HCT116 (cell line): Measurements from ENCODE around the gene SCTR. TPM values are rescaled to one million over a fixed set of nuclear protein-coding genes. Genes with fewer than 3 reads are reported as not detected.
A peak's percentile ranks its signal among the peaks of the same experiment; 100 is the strongest.

ENCODE experiments used
- ATAC-seq: fragments of 200-7000 bp; cut with Tn5 transposase; 2 replicates; pipeline ENCODE4 v1.9.1; 2020; ENCODE audit warnings: mild to moderate bottlenecking, moderate library complexity
- BruUV-seq: library from RNA; stranded (reverse); fragments of 400-500 nt; replicated peaks from 2 replicates; lab custom pipeline; 2021; lab: Mats Ljungman, UMichigan
- CTCF ChIA-PET: fragments of 300-600 bp; sonication (Branson Sonifier 250); formaldehyde crosslinking; loops from one replicate; lab custom pipeline; 2021; ENCODE audit warnings: antibody characterized with exemption; lab: Charles Lee
- POLR2A ChIA-PET: fragments of 300-600, 350-600 bp; sonication (Branson Sonifier 250); formaldehyde crosslinking; loops from one replicate; lab custom pipeline; 2021; ENCODE audit warnings: antibody characterized with exemption; lab: Charles Lee
- RAD21 ChIA-PET, 2 experiments: fragments of 300-600 bp; sonication (Branson Sonifier 250); formaldehyde crosslinking; loops; one replicate each; lab custom pipeline; 2023; ENCODE audit warnings: low total read pairs in 2 of 2; ENCODE audit not compliant: uncharacterized antibody in 2 of 2, unreplicated experiment in 2 of 2, low non-redundant PET in 1 of 2; lab: Charles Lee
- DNase-seq: peaks from one replicate; pipeline ENCODE4 v3.0.0-alpha.2; 2010; ENCODE audit warnings: low read depth, low spot score
- H2AFZ ChIP-seq: fragments of 200-600 bp; shearing (Covaris generic), sonication (generic); 2 replicates; pipeline ENCODE4 v1.6.1; 2017; ENCODE audit warnings: low read depth, mixed run types, mixed read lengths, antibody characterized with exemption, low read length; ENCODE audit not compliant: poor library complexity, severe bottlenecking
- H3K27ac ChIP-seq: 2 replicates; pipeline ENCODE4 v1.5.1; 2012; ENCODE audit warnings: low read depth, low read length
- H3K27me3 ChIP-seq: fragments of 200-600 bp; sonication (generic); 2 replicates; pipeline ENCODE4 v1.6.1; 2016; ENCODE audit warnings: mixed run types, low read length, mixed read lengths; ENCODE audit not compliant: insufficient read depth
- H3K36me3 ChIP-seq, 2 experiments: fragments of 200-500 bp in 1 of 2; fragments of 200-600 bp in 1 of 2; sonication (Bioruptor generic) in 1 of 2; sonication (generic) in 1 of 2; 2 replicates each; pipeline versions ENCODE4 v1.5.1 to v1.6.1; 2014 to 2016; ENCODE audit warnings: low read length in 2 of 2, inconsistent platforms in 1 of 2, mixed read lengths in 1 of 2, mixed run types in 1 of 2; ENCODE audit not compliant: insufficient read depth in 2 of 2, control insufficient read depth in 1 of 2
- H3K4me1 ChIP-seq, 2 experiments: fragments of 200-600 bp in 1 of 2; sonication (generic) in 1 of 2; 2 replicates each; pipeline versions ENCODE4 v1.5.1 to v1.6.1; 2012 to 2017; ENCODE audit warnings: low read length in 2 of 2, inconsistent platforms in 1 of 2, mild to moderate bottlenecking in 1 of 2, mixed read lengths in 1 of 2, mixed run types in 1 of 2, moderate library complexity in 1 of 2; ENCODE audit not compliant: insufficient read depth in 2 of 2, control insufficient read depth in 1 of 2
- H3K4me2 ChIP-seq: fragments of 200-600 bp; sonication (generic); 2 replicates; pipeline ENCODE4 v1.6.1; 2017; ENCODE audit warnings: mixed run types, low read length, mixed read lengths
- H3K4me3 ChIP-seq, 2 experiments: fragments of 200-600 bp in 1 of 2; sonication (generic) in 1 of 2; replicated peaks in 1 of 2; 2 replicates each; pipeline ENCODE4 v1.5.1; 2011 to 2016; ENCODE audit warnings: low read length in 2 of 2, control low read depth in 1 of 2, low read depth in 1 of 2, mild to moderate bottlenecking in 1 of 2, mixed read lengths in 1 of 2, mixed run types in 1 of 2
- H3K79me2 ChIP-seq: fragments of 200-600 bp; sonication (generic); 2 replicates; pipeline ENCODE4 v1.6.1; 2017; ENCODE audit warnings: mild to moderate bottlenecking, mixed run types, low read length, moderate library complexity, mixed read lengths; ENCODE audit not compliant: insufficient read depth
- H3K9ac ChIP-seq: fragments of 200-600 bp; sonication (generic); 2 replicates; pipeline ENCODE4 v1.6.1; 2016; ENCODE audit warnings: low read length, mixed read lengths
- H3K9me2 ChIP-seq: fragments of 200-600 bp; sonication (generic), shearing (Covaris generic); 2 replicates; pipeline ENCODE4 v1.6.1; 2017; ENCODE audit warnings: mixed run types, mild to moderate bottlenecking, moderate library complexity; ENCODE audit not compliant: insufficient read depth
- H3K9me3 ChIP-seq, 2 experiments: fragments of 200-500 bp in 1 of 2; fragments of 200-600 bp in 1 of 2; sonication (Bioruptor generic) in 1 of 2; sonication (generic) in 1 of 2; 2 replicates each; pipeline ENCODE4 v1.6.1; 2014 to 2017; ENCODE audit warnings: low read length in 2 of 2, mixed read lengths in 2 of 2, inconsistent platforms in 1 of 2, low read depth in 1 of 2, mild to moderate bottlenecking in 1 of 2, mixed run types in 1 of 2, moderate library complexity in 1 of 2; ENCODE audit not compliant: control insufficient read depth in 1 of 2, insufficient read depth in 1 of 2
- H4K20me1 ChIP-seq: fragments of 200-600 bp; sonication (generic), shearing (Covaris generic); 2 replicates; pipeline ENCODE4 v1.6.1; 2017; ENCODE audit warnings: mixed run types, mild to moderate bottlenecking, moderate library complexity; ENCODE audit not compliant: insufficient read depth
- CBX3 ChIP-seq: IDR thresholded peaks from 2 replicates; pipeline ENCODE4 v1.6.1; 2012; ENCODE audit warnings: low read depth
- CTCF ChIP-seq, 3 experiments: fragments of 200-600 bp in 1 of 3; sonication (generic) in 1 of 3; IDR thresholded peaks in 2 of 3; conservative IDR thresholded peaks in 1 of 3; 2 replicates each; pipeline ENCODE4 v1.5.1; 2012 to 2017; ENCODE audit warnings: low read depth in 2 of 3, low read length in 2 of 3, antibody characterized with exemption in 1 of 3, borderline replicate concordance in 1 of 3, control low read depth in 1 of 3, mild to moderate bottlenecking in 1 of 3, mixed read lengths in 1 of 3, mixed run types in 1 of 3, moderate library complexity in 1 of 3; ENCODE audit not compliant: insufficient read depth in 1 of 3
- ELF1 ChIP-seq: IDR thresholded peaks from 2 replicates; pipeline ENCODE4 v1.6.1; 2012; ENCODE audit warnings: low read depth, borderline replicate concordance
- EZH2phosphoT487 ChIP-seq: fragments of 200-600 bp; IDR thresholded peaks from 2 replicates; pipeline ENCODE4 v1.6.1; 2018; ENCODE audit warnings: antibody characterized with exemption, borderline replicate concordance
- RAD21 ChIP-seq: IDR thresholded peaks from 2 replicates; pipeline ENCODE4 v1.6.1; 2012; ENCODE audit warnings: low read depth, mild to moderate bottlenecking
- ZBTB33 ChIP-seq: IDR thresholded peaks from 2 replicates; pipeline ENCODE4 v1.6.1; 2011; ENCODE audit warnings: mild to moderate bottlenecking, low read length, moderate library complexity; ENCODE audit not compliant: insufficient replicate concordance; ENCODE audit errors: extremely low read depth
- intact Hi-C: fragments of 100-400 bp; cut with micrococcal nuclease; formaldehyde crosslinking; loops from 2 replicates; pipeline ENCODE4 v1.10.0; 2022
- total RNA-seq: library from RNA; stranded (reverse); gene quantifications from one replicate; pipeline ENCODE4 v1.2.1, GENCODE V29; 2021; ENCODE audit not compliant: unreplicated experiment

Gene SCTR
- total RNA-seq, 1 experiment from 2014 or later = not detected

GRCh38 chr2:119536211-119536610 lies 11.9 kb upstream of the SCTR start (continued):
- no peak for TF ChIP-seq ZBTB33

GRCh38 chr2:119533560-119533959 lies 9.3 kb upstream of the SCTR start:
- Histone ChIP-seq H3K36me3 (no peaks in the 10 kb centered on the region), H3K4me2 (no peak overlapping the region), H3K27me3 (no peaks in the 10 kb centered on the region), H3K4me1 (no peaks in the 10 kb centered on the region), H3K27ac (no peak overlapping the region), H3K9me3 (peaks cover 4 to 13% of the 10 kb centered on the region in 2 experiments; a peak in 2 of 4 replicates), H3K79me2 (no peaks in the 10 kb centered on the region), H2AFZ (no peak overlapping the region), H3K9ac (no peak overlapping the region), H4K20me1 (no peaks in the 10 kb centered on the region), H3K9me2 (no peaks in the 10 kb centered on the region), H3K4me3 (no peak overlapping the region)
- no peak for TF ChIP-seq EZH2phosphoT487
- TF ChIP-seq CBX3 = 0 out of 2 replicates have a peak, but pooled peaks have one; percentile 45
- POLR2A ChIA-PET = no interaction called here
- DNase-seq (no peak), ATAC-seq (no peak)
- CTCF ChIA-PET = no interaction called here
- intact Hi-C loops = no loop called here
- no TSS peak for BruUV-seq
- RAD21 ChIA-PET = no interaction called here

GRCh38 chr2:119531292-119531691 lies 7.0 kb upstream of the SCTR start:
- TF ChIP-seq CTCF (IDR thresholded peaks at IDR 0.05 in 2 of 3, conservative IDR thresholded peaks at IDR 0.05 in 1 of 3; ENCODE audit: borderline replicate concordance in 1 of 3, insufficient read depth in 1 of 3, low read depth in 2 of 3, low read length in 2 of 3) = peak in 2 of 3 experiments; percentile 13 to 32; a peak in 2 of 6 replicates
- TF ChIP-seq RAD21 = peak; percentile 22; the same call in 1 of the 2 replicates
- TF ChIP-seq ELF1 = no peak
- TF ChIP-seq, all 23 proteins: peak for 2
- ChIA-PET CTCF (no interaction called here), RAD21 (no interaction called here), POLR2A (no interaction called here)
- no peaks in the 10 kb centered on the region for H3K9me2 ChIP-seq
- H3K4me3 ChIP-seq = no peak overlapping the region
- H3K9me3 ChIP-seq = peaks cover 4 to 13% of the 10 kb centered on the region in 2 experiments; a peak in 2 of 4 replicates
- no peaks in the 10 kb centered on the region for H3K79me2 ChIP-seq
- no peak overlapping the region for H3K27ac ChIP-seq
- intact Hi-C loops = no loop called here
- no peaks in the 10 kb centered on the region for H3K27me3 ChIP-seq
- H2AFZ ChIP-seq = no peak overlapping the region
- no peak overlapping the region for H3K9ac ChIP-seq
- no peaks in the 10 kb centered on the region for H3K4me1 ChIP-seq
- ATAC-seq (no peak), DNase-seq (no peak)
- no peaks in the 10 kb centered on the region for H3K36me3 ChIP-seq
- no peak overlapping the region for H3K4me2 ChIP-seq
- no TSS peak for BruUV-seq
- no peaks in the 10 kb centered on the region for H4K20me1 ChIP-seq
